SK-N-SH treated with all-trans-retinoic acid at 6 μM for 48 hours (cell line): ENCODE results near the gene HS6ST3.

ENCODE experiments used
- ATAC-seq: fragments of 200-7000 bp; cut with Tn5 transposase; 3 replicates; pipeline ENCODE4 v1.9.1; 2020; ENCODE audit warnings: mild to moderate bottlenecking, moderate library complexity
- ARNTL ChIP-seq: fragments of 450-650 bp; formaldehyde crosslinking; IDR thresholded peaks from 2 replicates; pipeline ENCODE4 v1.5.0; 2020; ENCODE audit warnings: low read depth, mild to moderate bottlenecking, moderate library complexity, borderline replicate concordance
- BACH2 ChIP-seq: fragments of 250-450 bp; sonication (Bioruptor Pico); IDR thresholded peaks from 2 replicates; pipeline ENCODE4 v1.9.0; 2021; ENCODE audit warnings: mild to moderate bottlenecking, borderline replicate concordance
- CSDC2 ChIP-seq: fragments of 250-450 bp; sonication (Bioruptor Pico); IDR thresholded peaks from 2 replicates; pipeline ENCODE4 v1.5.0; 2020; ENCODE audit warnings: mild to moderate bottlenecking, moderate library complexity
- ESRRG ChIP-seq: fragments of 250-450 bp; sonication (Bioruptor Pico); IDR thresholded peaks from 2 replicates; pipeline ENCODE4 v1.6.1; 2021; ENCODE audit warnings: mild to moderate bottlenecking
- GLIS3 ChIP-seq: fragments of 250-450 bp; sonication (Bioruptor Pico); IDR thresholded peaks from 2 replicates; pipeline ENCODE4 v1.5.0; 2020; ENCODE audit warnings: mild to moderate bottlenecking, moderate library complexity
- OSR1 ChIP-seq: fragments of 250-450 bp; sonication (Bioruptor Pico); IDR thresholded peaks from 2 replicates; pipeline ENCODE4 v1.8.0; 2022; ENCODE audit warnings: moderate library complexity, mild to moderate bottlenecking, inconsistent platforms
- PPARA ChIP-seq: fragments of 250-450 bp; sonication (Bioruptor Pico); IDR thresholded peaks from 2 replicates; pipeline ENCODE4 v1.5.0; 2020; ENCODE audit warnings: mild to moderate bottlenecking, borderline replicate concordance
- SNAI2 ChIP-seq: fragments of 250-450 bp; sonication (Bioruptor Pico); IDR thresholded peaks from 2 replicates; pipeline ENCODE4 v1.5.0; 2020; ENCODE audit warnings: mild to moderate bottlenecking, moderate library complexity
- TCF4 ChIP-seq: fragments of 250-450 bp; sonication (Bioruptor Pico); IDR thresholded peaks from 2 replicates; pipeline ENCODE4 v1.8.0; 2021; ENCODE audit warnings: mild to moderate bottlenecking, moderate library complexity, borderline replicate concordance
- TOX ChIP-seq: fragments of 250-450 bp; sonication (Bioruptor Pico); IDR thresholded peaks from 2 replicates; pipeline ENCODE4 v1.8.0; 2021; ENCODE audit warnings: mild to moderate bottlenecking, moderate library complexity, borderline replicate concordance
- ZC3H10 ChIP-seq: fragments of 250-450 bp; sonication (Bioruptor Pico); IDR thresholded peaks from 2 replicates; pipeline ENCODE4 v1.5.1; 2021; ENCODE audit warnings: mild to moderate bottlenecking, moderate library complexity
- ZFP3 ChIP-seq: fragments of 250-450 bp; sonication (Bioruptor Pico); IDR thresholded peaks from 2 replicates; pipeline ENCODE4 v1.5.0; 2020; ENCODE audit warnings: mild to moderate bottlenecking, moderate library complexity
- ZFP30 ChIP-seq: fragments of 450-650 bp; formaldehyde crosslinking; IDR thresholded peaks from 2 replicates; pipeline ENCODE4 v1.5.0; 2022; ENCODE audit warnings: mild to moderate bottlenecking, moderate library complexity
- ZNF565 ChIP-seq: fragments of 450-650 bp; formaldehyde crosslinking; conservative IDR thresholded peaks from 2 replicates; pipeline ENCODE4 v1.5.0; 2020; ENCODE audit warnings: low read depth, mild to moderate bottlenecking, moderate library complexity
- ZNF70 ChIP-seq: fragments of 450-650 bp; formaldehyde crosslinking; IDR thresholded peaks from 2 replicates; pipeline ENCODE4 v1.5.0; 2020; ENCODE audit warnings: mild to moderate bottlenecking, moderate library complexity
- TF ChIP-seq, protein P1 (sequence below): fragments of 250-450 bp; sonication (Bioruptor Pico); IDR thresholded peaks from 2 replicates; pipeline ENCODE4 v1.8.0; 2021; ENCODE audit warnings: low read depth, mild to moderate bottlenecking, moderate library complexity, borderline replicate concordance
- TF ChIP-seq, protein P2 (sequence below): fragments of 250-450 bp; sonication (Bioruptor Pico); IDR thresholded peaks from 2 replicates; pipeline ENCODE4 v1.5.1; 2020; ENCODE audit warnings: low read depth, mild to moderate bottlenecking, moderate library complexity
- TF ChIP-seq, protein P3 (sequence below): fragments of 250-450 bp; sonication (Bioruptor Pico); IDR thresholded peaks from 2 replicates; pipeline ENCODE4 v1.5.0; 2020; ENCODE audit warnings: mild to moderate bottlenecking, moderate library complexity
- TF ChIP-seq, protein P4 (sequence below): fragments of 250-450 bp; sonication (Bioruptor Pico); IDR thresholded peaks from 2 replicates; pipeline ENCODE4 v1.8.0; 2020; ENCODE audit warnings: mild to moderate bottlenecking, moderate library complexity, borderline replicate concordance

The HS6ST3 gene

DNA sequence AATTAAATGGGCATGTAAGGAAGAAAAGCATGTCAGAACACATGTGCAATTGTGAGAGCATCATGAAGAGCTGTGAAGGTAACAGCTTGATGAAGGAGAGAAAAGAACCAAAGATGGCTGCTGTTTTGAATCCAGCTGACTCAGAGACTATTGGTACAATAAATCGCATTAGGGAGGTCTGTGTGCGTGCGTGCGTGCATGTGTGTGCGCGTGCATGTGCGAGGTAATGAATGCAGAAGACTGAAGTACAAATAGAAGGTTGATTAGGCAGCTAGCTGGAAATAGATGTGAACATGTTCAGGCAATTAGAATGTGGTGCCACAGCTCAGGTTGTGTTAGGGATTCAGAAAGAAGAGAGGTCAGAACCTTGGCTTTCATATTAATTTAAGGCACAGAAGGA, 463.9 kb downstream of the HS6ST3 start:
- no peak for TF ChIP-seq TOX (CRISPR knock-in tag)
- TF ChIP-seq CSDC2 = no peak
- TF ChIP-seq, protein P1, sequence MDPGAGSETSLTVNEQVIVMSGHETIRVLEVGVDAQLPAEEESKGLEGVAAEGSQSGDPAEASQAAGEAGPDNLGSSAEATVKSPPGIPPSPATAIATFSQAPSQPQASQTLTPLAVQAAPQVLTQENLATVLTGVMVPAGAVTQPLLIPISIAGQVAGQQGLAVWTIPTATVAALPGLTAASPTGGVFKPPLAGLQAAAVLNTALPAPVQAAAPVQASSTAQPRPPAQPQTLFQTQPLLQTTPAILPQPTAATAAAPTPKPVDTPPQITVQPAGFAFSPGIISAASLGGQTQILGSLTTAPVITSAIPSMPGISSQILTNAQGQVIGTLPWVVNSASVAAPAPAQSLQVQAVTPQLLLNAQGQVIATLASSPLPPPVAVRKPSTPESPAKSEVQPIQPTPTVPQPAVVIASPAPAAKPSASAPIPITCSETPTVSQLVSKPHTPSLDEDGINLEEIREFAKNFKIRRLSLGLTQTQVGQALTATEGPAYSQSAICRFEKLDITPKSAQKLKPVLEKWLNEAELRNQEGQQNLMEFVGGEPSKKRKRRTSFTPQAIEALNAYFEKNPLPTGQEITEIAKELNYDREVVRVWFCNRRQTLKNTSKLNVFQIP (CRISPR knock-in tag) = no peak
- TF ChIP-seq ZFP30 (CRISPR knock-in tag) = no peak
- TF ChIP-seq, protein P2, sequence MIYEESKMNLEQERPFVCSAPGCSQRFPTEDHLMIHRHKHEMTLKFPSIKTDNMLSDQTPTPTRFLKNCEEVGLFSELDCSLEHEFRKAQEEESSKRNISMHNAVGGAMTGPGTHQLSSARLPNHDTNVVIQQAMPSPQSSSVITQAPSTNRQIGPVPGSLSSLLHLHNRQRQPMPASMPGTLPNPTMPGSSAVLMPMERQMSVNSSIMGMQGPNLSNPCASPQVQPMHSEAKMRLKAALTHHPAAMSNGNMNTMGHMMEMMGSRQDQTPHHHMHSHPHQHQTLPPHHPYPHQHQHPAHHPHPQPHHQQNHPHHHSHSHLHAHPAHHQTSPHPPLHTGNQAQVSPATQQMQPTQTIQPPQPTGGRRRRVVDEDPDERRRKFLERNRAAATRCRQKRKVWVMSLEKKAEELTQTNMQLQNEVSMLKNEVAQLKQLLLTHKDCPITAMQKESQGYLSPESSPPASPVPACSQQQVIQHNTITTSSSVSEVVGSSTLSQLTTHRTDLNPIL (CRISPR knock-in tag) = no peak
- TF ChIP-seq PPARA (CRISPR knock-in tag) = no peak
- TF ChIP-seq SNAI2 (CRISPR knock-in tag) = no peak
- no peak for ATAC-seq

DNA sequence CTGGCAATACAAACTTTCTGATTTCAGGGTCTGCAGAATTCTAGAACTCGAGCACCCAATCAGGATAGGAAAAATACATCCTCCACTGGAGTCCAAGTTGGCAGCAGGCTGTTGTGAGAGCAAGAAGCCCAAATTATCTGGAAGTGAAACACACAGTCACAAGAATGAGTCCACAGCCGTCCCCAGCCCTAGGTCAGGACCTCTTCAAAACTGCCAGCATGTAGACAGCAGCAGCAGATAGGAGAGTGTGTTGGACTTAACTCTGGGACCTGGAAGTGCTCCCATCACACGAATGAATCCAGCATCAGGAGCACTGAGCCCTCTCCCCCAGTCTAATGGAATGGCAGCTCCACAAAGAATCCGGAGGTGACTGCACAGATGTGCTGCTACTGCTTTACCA, 483.7 kb downstream of the HS6ST3 start:
- no peak for TF ChIP-seq ZNF565 (CRISPR knock-in tag)
- TF ChIP-seq, protein P3, sequence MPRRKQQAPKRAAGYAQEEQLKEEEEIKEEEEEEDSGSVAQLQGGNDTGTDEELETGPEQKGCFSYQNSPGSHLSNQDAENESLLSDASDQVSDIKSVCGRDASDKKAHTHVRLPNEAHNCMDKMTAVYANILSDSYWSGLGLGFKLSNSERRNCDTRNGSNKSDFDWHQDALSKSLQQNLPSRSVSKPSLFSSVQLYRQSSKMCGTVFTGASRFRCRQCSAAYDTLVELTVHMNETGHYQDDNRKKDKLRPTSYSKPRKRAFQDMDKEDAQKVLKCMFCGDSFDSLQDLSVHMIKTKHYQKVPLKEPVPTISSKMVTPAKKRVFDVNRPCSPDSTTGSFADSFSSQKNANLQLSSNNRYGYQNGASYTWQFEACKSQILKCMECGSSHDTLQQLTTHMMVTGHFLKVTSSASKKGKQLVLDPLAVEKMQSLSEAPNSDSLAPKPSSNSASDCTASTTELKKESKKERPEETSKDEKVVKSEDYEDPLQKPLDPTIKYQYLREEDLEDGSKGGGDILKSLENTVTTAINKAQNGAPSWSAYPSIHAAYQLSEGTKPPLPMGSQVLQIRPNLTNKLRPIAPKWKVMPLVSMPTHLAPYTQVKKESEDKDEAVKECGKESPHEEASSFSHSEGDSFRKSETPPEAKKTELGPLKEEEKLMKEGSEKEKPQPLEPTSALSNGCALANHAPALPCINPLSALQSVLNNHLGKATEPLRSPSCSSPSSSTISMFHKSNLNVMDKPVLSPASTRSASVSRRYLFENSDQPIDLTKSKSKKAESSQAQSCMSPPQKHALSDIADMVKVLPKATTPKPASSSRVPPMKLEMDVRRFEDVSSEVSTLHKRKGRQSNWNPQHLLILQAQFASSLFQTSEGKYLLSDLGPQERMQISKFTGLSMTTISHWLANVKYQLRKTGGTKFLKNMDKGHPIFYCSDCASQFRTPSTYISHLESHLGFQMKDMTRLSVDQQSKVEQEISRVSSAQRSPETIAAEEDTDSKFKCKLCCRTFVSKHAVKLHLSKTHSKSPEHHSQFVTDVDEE (CRISPR knock-in tag) = no peak
- TF ChIP-seq ZFP30 (CRISPR knock-in tag) = no peak
- no peak for TF ChIP-seq GLIS3 (CRISPR knock-in tag)
- TF ChIP-seq, protein P4, sequence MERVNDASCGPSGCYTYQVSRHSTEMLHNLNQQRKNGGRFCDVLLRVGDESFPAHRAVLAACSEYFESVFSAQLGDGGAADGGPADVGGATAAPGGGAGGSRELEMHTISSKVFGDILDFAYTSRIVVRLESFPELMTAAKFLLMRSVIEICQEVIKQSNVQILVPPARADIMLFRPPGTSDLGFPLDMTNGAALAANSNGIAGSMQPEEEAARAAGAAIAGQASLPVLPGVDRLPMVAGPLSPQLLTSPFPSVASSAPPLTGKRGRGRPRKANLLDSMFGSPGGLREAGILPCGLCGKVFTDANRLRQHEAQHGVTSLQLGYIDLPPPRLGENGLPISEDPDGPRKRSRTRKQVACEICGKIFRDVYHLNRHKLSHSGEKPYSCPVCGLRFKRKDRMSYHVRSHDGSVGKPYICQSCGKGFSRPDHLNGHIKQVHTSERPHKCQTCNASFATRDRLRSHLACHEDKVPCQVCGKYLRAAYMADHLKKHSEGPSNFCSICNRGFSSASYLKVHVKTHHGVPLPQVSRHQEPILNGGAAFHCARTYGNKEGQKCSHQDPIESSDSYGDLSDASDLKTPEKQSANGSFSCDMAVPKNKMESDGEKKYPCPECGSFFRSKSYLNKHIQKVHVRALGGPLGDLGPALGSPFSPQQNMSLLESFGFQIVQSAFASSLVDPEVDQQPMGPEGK (CRISPR knock-in tag) = no peak
- TF ChIP-seq ZNF70 (CRISPR knock-in tag) = no peak
- TF ChIP-seq, protein P1 (CRISPR knock-in tag) = no peak
- TF ChIP-seq ESRRG (CRISPR knock-in tag) = no peak
- TF ChIP-seq BACH2 (CRISPR knock-in tag) = no peak
- TF ChIP-seq, protein P2 (CRISPR knock-in tag) = no peak
- TF ChIP-seq CSDC2 = no peak
- no peak for TF ChIP-seq ZFP3 (CRISPR knock-in tag)
- TF ChIP-seq ARNTL (CRISPR knock-in tag) = no peak
- TF ChIP-seq PPARA (CRISPR knock-in tag) = no peak
- TF ChIP-seq ZC3H10 (CRISPR knock-in tag) = no peak
- no peak for TF ChIP-seq OSR1 (CRISPR knock-in tag)
- TF ChIP-seq TCF4 (CRISPR knock-in tag) = no peak
- no peak for TF ChIP-seq TOX (CRISPR knock-in tag)
- no peak for TF ChIP-seq SNAI2 (CRISPR knock-in tag)
- no peak for ATAC-seq
